Neural crest cell (in vitro differentiated cells): Measurements from ENCODE around the gene CTNNA3. TPM values are rescaled to one million over a fixed set of nuclear protein-coding genes. Genes with fewer than 3 reads are reported as not detected.

ENCODE experiments used
- DNase-seq: peaks from one replicate; pipeline ENCODE4 v3.0.0; 2021; ENCODE audit warnings: low read depth, mixed read lengths, low spot score
- H3K27ac Mint-ChIP-seq: one replicate; pipeline ENCODE4 v1.8.0; 2021; ENCODE audit warnings: mild to moderate bottlenecking, mixed read lengths; ENCODE audit not compliant: unreplicated experiment
- H3K27me3 Mint-ChIP-seq: 2 replicates; pipeline ENCODE4 v1.8.0; 2021; ENCODE audit warnings: low read depth, mild to moderate bottlenecking, mixed read lengths
- H3K36me3 Mint-ChIP-seq: 2 replicates; pipeline ENCODE4 v1.8.0; 2021; ENCODE audit warnings: low read depth, mild to moderate bottlenecking, mixed read lengths
- H3K4me1 Mint-ChIP-seq: 2 replicates; pipeline ENCODE4 v1.8.0; 2021; ENCODE audit warnings: mixed read lengths
- H3K4me3 Mint-ChIP-seq: one replicate; pipeline ENCODE4 v1.8.0; 2021; ENCODE audit warnings: mild to moderate bottlenecking, mixed read lengths
- H3K9me3 Mint-ChIP-seq: 2 replicates; pipeline ENCODE4 v1.8.0; 2021; ENCODE audit warnings: mixed read lengths
- CTCF ChIP-seq: fragments of 200-600 bp; sonication (generic); conservative IDR thresholded peaks from 2 replicates; pipeline ENCODE4 v1.5.0; 2021; ENCODE audit warnings: antibody characterized with exemption, mild to moderate bottlenecking
- total RNA-seq: library from RNA; stranded (reverse); gene quantifications from 2 replicates; pipeline ENCODE4 v1.2.1, GENCODE V29; 2021

CTNNA3 gene
- total RNA-seq, 1 donor from 2014 or later = 4.7 TPM

DNA sequence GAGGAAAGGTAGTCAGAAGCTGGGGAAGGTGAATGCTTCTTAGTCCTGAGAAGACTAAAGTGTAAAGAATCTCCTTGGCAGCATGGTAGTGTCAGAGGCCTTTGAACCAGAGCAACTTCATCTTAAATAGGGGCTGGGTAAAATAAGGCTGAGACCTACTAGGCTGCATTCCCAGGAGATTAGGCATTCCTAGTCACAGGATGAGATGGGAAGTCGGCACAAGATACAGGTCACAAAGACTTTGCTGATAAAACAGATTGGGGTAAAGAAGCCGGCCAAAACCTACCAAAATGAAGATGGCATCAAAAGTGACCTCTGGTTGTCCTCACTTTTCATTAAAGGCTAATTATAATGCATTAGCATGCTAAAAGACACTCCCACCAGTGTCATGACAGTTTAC lies 418.6 kb downstream of the CTNNA3 start:
- Mint-ChIP-seq H3K4me1 (no peaks in the 10 kb centered on the region), H3K9me3 (peaks cover 2% of the 10 kb centered on the region), H3K27ac (no peak overlapping the region), H3K4me3 (no peak overlapping the region), H3K36me3 (peaks cover 5% of the 10 kb centered on the region), H3K27me3 (no peaks in the 10 kb centered on the region)
- no peak for TF ChIP-seq CTCF
- DNase-seq = no peak

DNA sequence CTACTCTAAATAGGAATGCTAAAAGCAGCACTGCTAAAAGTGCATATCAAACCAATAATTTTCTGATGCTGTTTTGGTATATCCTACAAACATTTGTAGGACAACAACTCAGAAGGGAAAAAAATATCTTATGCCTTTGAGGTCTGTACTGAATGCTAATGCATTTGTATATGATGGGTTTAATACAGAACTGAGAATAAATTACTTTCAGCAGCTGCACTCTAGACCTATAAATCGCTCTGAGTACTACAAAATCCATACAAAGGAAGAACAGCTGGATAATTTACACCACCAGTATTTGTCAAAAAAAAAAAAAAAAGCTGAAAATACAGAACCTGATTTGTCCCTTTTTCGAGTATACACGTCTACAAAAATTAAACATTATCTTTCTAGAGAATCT lies 426.2 kb downstream of the CTNNA3 start:
- no peak for TF ChIP-seq CTCF
- H3K36me3 Mint-ChIP-seq = no peaks in the 10 kb centered on the region
- H3K27ac Mint-ChIP-seq = no peak overlapping the region
- DNase-seq = no peak
- H3K4me1 Mint-ChIP-seq = no peaks in the 10 kb centered on the region
- H3K4me3 Mint-ChIP-seq = no peak overlapping the region
- H3K9me3 Mint-ChIP-seq = no peaks in the 10 kb centered on the region
- no peaks in the 10 kb centered on the region for H3K27me3 Mint-ChIP-seq

- H3K4me1 Mint-ChIP-seq = no peaks in the 10 kb centered on the region
- no peak for TF ChIP-seq CTCF
- DNase-seq = no peak
- no peaks in the 10 kb centered on the region for H3K9me3 Mint-ChIP-seq
- H3K27me3 Mint-ChIP-seq = no peaks in the 10 kb centered on the region
- H3K36me3 Mint-ChIP-seq = no peaks in the 10 kb centered on the region
- H3K27ac Mint-ChIP-seq = no peak overlapping the region
- H3K4me3 Mint-ChIP-seq = no peak overlapping the region
Observed at GRCh38 chr10:67268146-67268545, 427.8 kb downstream of the CTNNA3 start.

DNA sequence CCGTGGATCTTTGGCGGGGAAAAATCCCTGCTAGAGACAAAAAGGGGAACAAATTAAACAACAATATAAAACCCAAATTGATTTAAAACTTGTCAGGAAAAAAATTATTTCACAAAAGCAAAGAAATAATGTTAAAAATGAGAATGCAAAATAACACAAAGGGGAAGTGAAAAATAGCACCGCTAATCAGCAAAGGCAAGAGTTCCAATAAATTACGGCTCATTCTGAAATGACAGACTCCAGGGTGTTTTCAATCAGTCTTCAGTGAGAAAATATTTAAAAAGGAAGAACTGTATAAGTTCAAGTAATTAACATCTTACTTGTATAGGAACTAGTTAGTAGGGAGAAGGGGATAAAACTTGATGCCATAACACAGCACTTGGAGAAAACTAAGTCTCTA lies 433.3 kb downstream of the CTNNA3 start:
- no peak overlapping the region for H3K4me3 Mint-ChIP-seq
- no peak for DNase-seq
- peak overlapping the region; percentile 82 for H3K27ac Mint-ChIP-seq
- peaks cover 4% of the 10 kb centered on the region for H3K4me1 Mint-ChIP-seq
- H3K9me3 Mint-ChIP-seq = no peaks in the 10 kb centered on the region
- TF ChIP-seq CTCF = no peak
- H3K36me3 Mint-ChIP-seq = no peaks in the 10 kb centered on the region
- no peaks in the 10 kb centered on the region for H3K27me3 Mint-ChIP-seq

GRCh38 chr10:67261300-67261797 lies 434.6 kb downstream of the CTNNA3 start:
- no peak for DNase-seq
- no peaks in the 10 kb centered on the region for H3K9me3 Mint-ChIP-seq
- no peak overlapping the region for H3K4me3 Mint-ChIP-seq
- TF ChIP-seq CTCF = no peak
- peaks cover 4% of the 10 kb centered on the region for H3K4me1 Mint-ChIP-seq
- no peak overlapping the region for H3K27ac Mint-ChIP-seq
- no peaks in the 10 kb centered on the region for H3K27me3 Mint-ChIP-seq
- H3K36me3 Mint-ChIP-seq = no peaks in the 10 kb centered on the region
